H9 (cell line): ENCODE measurements around the gene BPGM. TPM values are rescaled to one million over a fixed set of nuclear protein-coding genes. Genes with fewer than 3 reads are reported as not detected.

Source experiments
- DNase-seq: peaks from one replicate; pipeline ENCODE4 v3.0.0-alpha.2; 2017
- H2AFZ ChIP-seq: one replicate; pipeline ENCODE4 v1.6.1; 2013; ENCODE audit warnings: mild to moderate bottlenecking, low read length, control low read depth, moderate library complexity
- H2AK5ac ChIP-seq: 2 replicates; pipeline ENCODE4 v1.6.1; 2013; ENCODE audit warnings: low read length, control low read depth, mixed read lengths; ENCODE audit not compliant: insufficient read length
- H2BK120ac ChIP-seq: one replicate; pipeline ENCODE4 v1.6.1; 2013; ENCODE audit warnings: low read depth, mild to moderate bottlenecking, low read length, control low read depth, inconsistent platforms; ENCODE audit not compliant: poor library complexity, severe bottlenecking
- H2BK12ac ChIP-seq: 2 replicates; pipeline ENCODE4 v1.6.1; 2013; ENCODE audit warnings: low read length, control low read depth, mixed read lengths, low read depth; ENCODE audit not compliant: insufficient read length
- H2BK15ac ChIP-seq: 2 replicates; pipeline ENCODE4 v1.6.1; 2013; ENCODE audit warnings: low read depth, low read length, control low read depth
- H2BK20ac ChIP-seq: one replicate; pipeline ENCODE4 v1.6.1; 2013; ENCODE audit warnings: low read depth, mild to moderate bottlenecking, low read length, control low read depth, inconsistent platforms; ENCODE audit not compliant: poor library complexity, severe bottlenecking
- H2BK5ac ChIP-seq: 2 replicates; pipeline ENCODE4 v1.6.1; 2013; ENCODE audit warnings: low read length, control low read depth, mixed read lengths; ENCODE audit not compliant: insufficient read length
- H3K14ac ChIP-seq: 2 replicates; pipeline ENCODE4 v1.6.1; 2013; ENCODE audit warnings: low read length, control low read depth; ENCODE audit not compliant: insufficient read depth
- H3K18ac ChIP-seq: 2 replicates; pipeline ENCODE4 v1.6.1; 2013; ENCODE audit warnings: low read depth, mild to moderate bottlenecking, mixed read lengths, low read length, control low read depth; ENCODE audit not compliant: insufficient read length
- H3K23ac ChIP-seq: 2 replicates; pipeline ENCODE4 v1.6.1; 2013; ENCODE audit warnings: low read length, control low read depth, mixed read lengths, low read depth; ENCODE audit not compliant: insufficient read length
- H3K23me2 ChIP-seq: 2 replicates; pipeline ENCODE4 v1.6.1; 2013; ENCODE audit warnings: low read depth, mild to moderate bottlenecking, mixed read lengths, low read length, control low read depth; ENCODE audit not compliant: insufficient read length, poor library complexity, severe bottlenecking
- H3K27ac ChIP-seq: 2 replicates; pipeline ENCODE4 v1.5.1; 2013; ENCODE audit warnings: low read length, control low read depth, mixed read lengths, low read depth; ENCODE audit not compliant: insufficient read length
- H3K27me3 ChIP-seq: 2 replicates; pipeline ENCODE4 v1.6.1; 2013; ENCODE audit warnings: low read length, control low read depth, inconsistent platforms; ENCODE audit not compliant: insufficient read depth
- H3K4ac ChIP-seq: 2 replicates; pipeline ENCODE4 v1.6.1; 2013; ENCODE audit warnings: low read depth, mild to moderate bottlenecking, control low read depth, inconsistent platforms, low read length, moderate library complexity
- H3K4me1 ChIP-seq: 2 replicates; pipeline ENCODE4 v1.6.1; 2013; ENCODE audit warnings: low read length, control low read depth, inconsistent platforms; ENCODE audit not compliant: insufficient read depth
- H3K4me2 ChIP-seq: 2 replicates; pipeline ENCODE4 v1.6.1; 2013; ENCODE audit warnings: low read length, control low read depth, mixed read lengths; ENCODE audit not compliant: insufficient read length, insufficient read depth
- H3K56ac ChIP-seq: 2 replicates; pipeline ENCODE4 v1.6.1; 2013; ENCODE audit warnings: low read depth, mild to moderate bottlenecking, mixed read lengths, low read length, control low read depth; ENCODE audit not compliant: insufficient read length
- H3K79me1 ChIP-seq: 2 replicates; pipeline ENCODE4 v1.6.1; 2013; ENCODE audit warnings: low read depth, mild to moderate bottlenecking, moderate library complexity, low read length, control low read depth, inconsistent platforms; ENCODE audit not compliant: insufficient read depth, poor library complexity, severe bottlenecking
- H3K79me2 ChIP-seq: 2 replicates; pipeline ENCODE4 v1.6.1; 2013; ENCODE audit warnings: low read length, control low read depth, inconsistent platforms; ENCODE audit not compliant: insufficient read depth
- H3K9ac ChIP-seq: 2 replicates; pipeline ENCODE4 v1.6.1; 2013; ENCODE audit warnings: low read length, control low read depth, mixed read lengths; ENCODE audit not compliant: insufficient read length; ENCODE audit errors: extremely low read depth
- H3K9me3 ChIP-seq: one replicate; pipeline ENCODE4 v1.6.1; 2013; ENCODE audit warnings: low read depth, low read length, inconsistent platforms; ENCODE audit not compliant: control insufficient read depth
- H3T11ph ChIP-seq: one replicate; pipeline ENCODE4 v1.6.1; 2013; ENCODE audit warnings: mild to moderate bottlenecking, low read length, control low read depth, inconsistent platforms
- H4K20me1 ChIP-seq: one replicate; pipeline ENCODE4 v1.6.1; 2013; ENCODE audit not compliant: control insufficient read depth, insufficient read length, insufficient read depth
- H4K5ac ChIP-seq: 2 replicates; pipeline ENCODE4 v1.6.1; 2013; ENCODE audit warnings: low read depth, mild to moderate bottlenecking, mixed read lengths, low read length, control low read depth; ENCODE audit not compliant: insufficient read length
- H4K8ac ChIP-seq: replicated peaks from 2 replicates; pipeline ENCODE4 v1.6.1; 2013; ENCODE audit warnings: low read length, control low read depth, mixed read lengths, low read depth; ENCODE audit not compliant: insufficient read length
- H4K91ac ChIP-seq: 2 replicates; pipeline ENCODE4 v1.6.1; 2013; ENCODE audit warnings: low read depth, mild to moderate bottlenecking, moderate library complexity, mixed read lengths, low read length, control low read depth; ENCODE audit not compliant: insufficient read length
- H3K27ac Mint-ChIP-seq, 3 experiments: 2 replicates in 2 of 3; 3 replicates in 1 of 3; pipeline ENCODE4 v1.8.0; 2020 to 2021; ENCODE audit warnings: mixed read lengths in 3 of 3, mild to moderate bottlenecking in 1 of 3, moderate library complexity in 1 of 3
- H3K27me3 Mint-ChIP-seq: 2 replicates; pipeline ENCODE4 v1.8.0; 2021; ENCODE audit warnings: low read depth, mild to moderate bottlenecking, moderate library complexity, mixed read lengths
- H3K36me3 Mint-ChIP-seq, 3 experiments: 2 replicates in 2 of 3; 3 replicates in 1 of 3; pipeline ENCODE4 v1.8.0; 2020 to 2021; ENCODE audit warnings: low read depth in 3 of 3, mixed read lengths in 3 of 3; ENCODE audit not compliant: insufficient read depth in 1 of 3
- H3K4me1 Mint-ChIP-seq, 2 experiments: 2 replicates each; pipeline ENCODE4 v1.8.0; 2020; ENCODE audit warnings: mixed read lengths in 2 of 2
- H3K4me3 Mint-ChIP-seq, 2 experiments: 2 replicates in 1 of 2; 3 replicates in 1 of 2; pipeline ENCODE4 v1.8.0; 2020 to 2021; ENCODE audit warnings: mild to moderate bottlenecking in 2 of 2, mixed read lengths in 2 of 2, moderate library complexity in 1 of 2
- H3K9me3 Mint-ChIP-seq, 2 experiments: 2 replicates in 1 of 2; 3 replicates in 1 of 2; pipeline ENCODE4 v1.8.0; 2020; ENCODE audit warnings: mild to moderate bottlenecking in 2 of 2, mixed read lengths in 2 of 2, moderate library complexity in 1 of 2
- WGBS: extraction: QIAGEN DNeasy Blood & Tissue Kit; methylation state at CpG from one replicate; pipeline ENCODE4 v1.1.7; 2013; ENCODE audit warnings: missing lambda C conversion rate, low lambda C conversion rate, mixed read lengths; ENCODE audit not compliant: insufficient read length; ENCODE audit errors: extremely low coverage; 5-methylcytosine and 5-hydroxymethylcytosine counted together
- total RNA-seq: library from RNA; stranded (reverse); gene quantifications from 2 replicates; pipeline ENCODE4 v1.2.1, GENCODE V29; 2021
- TF ChIP-seq, protein P1 (sequence below): fragments of 200-600 bp; sonication (generic); conservative IDR thresholded peaks from 3 replicates; pipeline ENCODE4 v1.8.0; 2021; ENCODE audit warnings: antibody characterized with exemption, mild to moderate bottlenecking

Gene BPGM
- total RNA-seq, 1 experiment from 2014 or later: 14.4 TPM

DNA sequence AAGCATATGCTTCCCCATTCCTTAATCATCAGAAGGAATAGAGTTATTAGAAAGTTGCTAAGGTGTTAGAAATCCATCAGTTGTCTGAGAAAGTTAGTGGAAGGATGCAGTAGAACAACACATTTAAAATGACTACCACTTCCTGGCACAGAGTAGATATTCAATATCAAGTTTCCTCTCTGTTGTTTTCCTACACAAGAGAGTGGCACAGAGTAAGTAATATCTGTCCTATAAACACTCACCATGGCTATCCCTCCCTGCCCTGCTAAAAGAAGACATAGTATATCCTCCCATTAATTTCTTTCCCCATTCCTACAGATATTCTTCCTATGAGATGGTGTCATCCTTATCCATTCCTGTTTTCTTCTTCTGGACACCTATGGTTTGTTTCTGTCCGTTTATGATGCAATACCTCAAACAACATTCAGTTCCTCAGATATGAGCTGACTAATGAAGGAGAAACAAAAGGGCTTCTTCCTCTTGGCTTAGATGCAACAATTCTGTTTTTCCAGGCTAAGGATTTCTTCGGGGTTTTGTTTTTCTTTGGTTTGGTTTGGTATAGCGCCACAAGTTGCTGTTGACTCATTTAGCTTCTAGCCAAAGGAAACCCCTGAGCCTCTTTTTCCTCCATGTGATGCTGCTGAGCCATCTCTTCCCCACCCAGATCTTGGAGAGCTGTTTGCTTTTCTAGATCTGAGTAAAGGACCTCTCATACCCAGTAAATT, 32.9 kb upstream of the BPGM start:
- Mint-ChIP-seq H3K4me1 (no peaks in the 10 kb centered on the region), H3K27me3 (peaks cover 19% of the 10 kb centered on the region), H3K36me3 (no peaks in the 10 kb centered on the region), H3K9me3 (no peaks in the 10 kb centered on the region; a peak in 1 of 5 replicates), H3K4me3 (no peak overlapping the region), H3K27ac (no peak overlapping the region)
- Histone ChIP-seq H3K4me2 (no peak overlapping the region), H3K27me3 (no peaks in the 10 kb centered on the region), H3K23me2 (no peaks in the 10 kb centered on the region), H2BK20ac (no peak overlapping the region), H3K4ac (no peak overlapping the region), H3K9me3 (no peaks in the 10 kb centered on the region), H2AK5ac (no peak overlapping the region), H3K18ac (no peak overlapping the region), H2BK12ac (no peak overlapping the region), H4K20me1 (no peaks in the 10 kb centered on the region), H3K9ac (no peak overlapping the region), H2BK15ac (no peak overlapping the region), H2BK120ac (no peak overlapping the region), H3K27ac (no peak overlapping the region), H3K14ac (no peak overlapping the region), H3T11ph (no peak overlapping the region), H4K8ac (no peak overlapping the region), H4K91ac (no peak overlapping the region), H4K5ac (no peak overlapping the region), H3K23ac (no peak overlapping the region), H3K4me1 (no peaks in the 10 kb centered on the region), H2AFZ (no peak overlapping the region), H2BK5ac (no peak overlapping the region), H3K79me2 (no peaks in the 10 kb centered on the region), H3K79me1 (no peaks in the 10 kb centered on the region), H3K56ac (no peak overlapping the region)
- no CpG with 5 or more reads among the region's 3 CpGs for WGBS
- TF ChIP-seq, protein P1, sequence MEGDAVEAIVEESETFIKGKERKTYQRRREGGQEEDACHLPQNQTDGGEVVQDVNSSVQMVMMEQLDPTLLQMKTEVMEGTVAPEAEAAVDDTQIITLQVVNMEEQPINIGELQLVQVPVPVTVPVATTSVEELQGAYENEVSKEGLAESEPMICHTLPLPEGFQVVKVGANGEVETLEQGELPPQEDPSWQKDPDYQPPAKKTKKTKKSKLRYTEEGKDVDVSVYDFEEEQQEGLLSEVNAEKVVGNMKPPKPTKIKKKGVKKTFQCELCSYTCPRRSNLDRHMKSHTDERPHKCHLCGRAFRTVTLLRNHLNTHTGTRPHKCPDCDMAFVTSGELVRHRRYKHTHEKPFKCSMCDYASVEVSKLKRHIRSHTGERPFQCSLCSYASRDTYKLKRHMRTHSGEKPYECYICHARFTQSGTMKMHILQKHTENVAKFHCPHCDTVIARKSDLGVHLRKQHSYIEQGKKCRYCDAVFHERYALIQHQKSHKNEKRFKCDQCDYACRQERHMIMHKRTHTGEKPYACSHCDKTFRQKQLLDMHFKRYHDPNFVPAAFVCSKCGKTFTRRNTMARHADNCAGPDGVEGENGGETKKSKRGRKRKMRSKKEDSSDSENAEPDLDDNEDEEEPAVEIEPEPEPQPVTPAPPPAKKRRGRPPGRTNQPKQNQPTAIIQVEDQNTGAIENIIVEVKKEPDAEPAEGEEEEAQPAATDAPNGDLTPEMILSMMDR: no peak
- no peak for DNase-seq
